Adrenal gland (tissue), 12 donors: ENCODE measurements around the gene USF2. TPM values are rescaled to one million over a fixed set of nuclear protein-coding genes. Genes with fewer than 3 reads are reported as not detected.

Experiments
- DNase-seq, 7 donors: peaks; one replicate each; pipeline ENCODE4 v3.0.0-alpha.2; 2019 to 2020
- H3K27ac ChIP-seq, 5 donors: fragments of 200-600 bp; sonication (generic) in 4 of 5; 1 replicate in 3 of 5; 2 replicates in 2 of 5; pipeline versions ENCODE4 v1.5.1 to v1.8.0; 2016 to 2020; ENCODE audit warnings: mild to moderate bottlenecking in 1 of 5
- H3K27me3 ChIP-seq: fragments of 200-600 bp; 2 replicates; pipeline ENCODE4 v1.8.0; 2021
- H3K36me3 ChIP-seq, 2 donors: fragments of 200-600 bp; replicated peaks in 1 of 2; 1 replicate in 1 of 2; 2 replicates in 1 of 2; pipeline versions ENCODE4 v1.5.1 to v1.8.0; 2018 to 2022
- H3K4me1 ChIP-seq, 2 donors: fragments of 200-600 bp; replicated peaks in 1 of 2; 1 replicate in 1 of 2; 2 replicates in 1 of 2; pipeline versions ENCODE4 v1.5.1 to v1.8.0; 2018 to 2021
- H3K4me3 ChIP-seq, 4 donors: fragments of 200-600 bp; sonication (generic) in 3 of 4; one replicate each; pipeline ENCODE4 v1.5.1; 2016 to 2018
- H3K9me3 ChIP-seq, 3 donors: fragments of 200-600 bp; sonication (generic) in 1 of 3; replicated peaks in 1 of 3; 1 replicate in 2 of 3; 2 replicates in 1 of 3; pipeline versions ENCODE4 v1.5.1 to v1.8.0; 2016 to 2021
- POLR2A ChIP-seq, 2 donors: fragments of 450-650 bp; IDR thresholded peaks; one replicate each; pipeline ENCODE4 v1.6.1; 2017; ENCODE audit warnings: antibody characterized with exemption in 2 of 2, mild to moderate bottlenecking in 2 of 2, moderate library complexity in 1 of 2
- WGBS, 4 donors: extraction: QIAGEN DNeasy Blood & Tissue Kit in 2 of 4; methylation state at CpG; one replicate each; pipeline versions ENCODE4 v1.1.5 to v1.1.7; 2013 to 2017; 5-methylcytosine and 5-hydroxymethylcytosine counted together
- intact Hi-C, 2 donors: fragments of 100-400 bp; cut with DNase I; formaldehyde crosslinking; loops; one replicate each; pipeline versions ENCODE4 v1.14.1 to v1.15.0; 2022 to 2023
- polyA plus RNA-seq, 3 donors: library from polyadenylated mRNA; stranded (reverse); fragments of 200-250 nt in 2 of 3; fragments of 350-450 nt in 1 of 3; fragmentation: Illumina TruSeq in 1 of 3; extraction: RNeasy Lipid Tissue Mini Kit (QIAGEN cat#74804) in 1 of 3; gene quantifications; one replicate each; pipeline ENCODE4 v1.2.3, GENCODE V29; 2013 to 2014
- total RNA-seq, 9 donors: library from RNA; depleted of rRNA in 4 of 9; stranded (reverse); fragments of >200 nt in 4 of 9; fragments of 120-200 nt in 1 of 9; fragmentation: NEBNext Ultra II Directional in 1 of 9; extraction: Animal tissue kit (Norgen Biotek cat#: 25700) in 1 of 9; gene quantifications; one replicate each; pipeline versions ENCODE4 v1.1.0 to v1.2.4, GENCODE V29; 2013 to 2023
- TF ChIP-seq, protein P1 (sequence below), 6 experiments: fragments of 450-650 bp in 4 of 6; fragments of 200-600 bp in 2 of 6; sonication (generic) in 1 of 6; IDR thresholded peaks; 1 replicate in 5 of 6; 2 replicates in 1 of 6; pipeline versions ENCODE4 v1.5.1 to v1.8.0; 2016 to 2021; ENCODE audit warnings: antibody characterized with exemption in 6 of 6, mild to moderate bottlenecking in 2 of 6, moderate library complexity in 1 of 6
- donor health status: healthy with polysubstance abuse.
- donor health status: Bipolar disorder and iron deficiency.
- donor health status: DM: yes; HTN: yes; CAD: no.
- donor health status: DM: no; HTN: no; CAD: no.
- donor health status: DM: no; HTN: no; CAD: no.
- donor health status: DM: yes; HTN: yes; CAD: no.

The USF2 gene
- total and polyA plus RNA-seq, 12 donors: 50.6 to 302 (median 146) TPM

DNA sequence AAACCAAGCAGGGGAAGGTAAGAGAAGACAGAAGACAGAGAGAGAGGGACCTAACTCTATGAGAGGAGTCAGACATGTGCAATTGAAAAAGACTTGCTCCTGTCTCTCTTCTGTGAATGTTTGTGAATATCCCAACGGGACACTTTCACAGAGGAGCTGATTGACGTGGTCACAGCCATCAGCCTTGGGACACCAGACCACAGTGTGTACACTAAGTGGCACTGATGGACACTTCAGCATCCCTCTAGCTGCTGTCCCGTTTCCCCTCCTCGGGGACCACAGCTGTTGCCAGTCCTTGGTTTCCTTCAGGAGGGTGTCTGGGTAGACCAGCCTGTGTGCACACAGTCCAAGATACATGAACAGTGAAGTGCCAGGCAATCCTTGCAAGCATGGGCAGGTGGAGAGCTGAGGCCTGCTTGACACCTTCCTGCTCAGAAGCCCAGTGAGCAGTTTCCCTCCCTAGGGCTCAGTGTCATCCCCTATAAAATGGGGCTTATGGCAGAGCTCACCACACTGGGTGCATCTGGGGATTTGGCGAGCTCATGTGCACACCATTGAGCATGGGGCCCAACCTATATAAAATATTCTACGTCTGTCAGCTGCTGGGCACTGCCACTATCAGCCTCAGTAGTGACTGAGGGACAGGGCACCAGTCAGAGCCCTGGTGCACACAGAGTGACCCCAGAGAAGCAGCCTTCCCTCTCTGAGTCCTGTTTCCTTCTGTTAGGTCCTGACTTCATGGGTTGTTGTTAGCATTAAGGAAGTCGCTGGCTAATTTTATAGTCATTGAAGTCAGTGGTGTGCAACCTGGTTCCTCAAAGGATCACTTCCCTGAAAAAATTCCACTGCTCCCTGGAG lies 4.3 kb upstream of the USF2 start:
- Histone ChIP-seq H3K36me3 (no peaks in the 10 kb centered on the region), H3K4me1 (peaks cover 11 to 29% of the 10 kb centered on the region in 2 donors), H3K9me3 (no peaks in the 10 kb centered on the region), H3K4me3 (no peak overlapping the region), H3K27me3 (no peaks in the 10 kb centered on the region), H3K27ac (peak overlapping the region in 3 of 5 donors; percentile 94 to 99 (median 98))
- WGBS, 4 donors: 64 to 72% (median 69%) methylated on average over 6 to 7 of the region's 7 CpGs
- intact Hi-C loops: loop anchor here in 1 of 2 donors (5.0 kb wide), 1 partner anchor 122 kb away; the partner anchor contains the start of gene FXYD7
- TF ChIP-seq, protein P1, sequence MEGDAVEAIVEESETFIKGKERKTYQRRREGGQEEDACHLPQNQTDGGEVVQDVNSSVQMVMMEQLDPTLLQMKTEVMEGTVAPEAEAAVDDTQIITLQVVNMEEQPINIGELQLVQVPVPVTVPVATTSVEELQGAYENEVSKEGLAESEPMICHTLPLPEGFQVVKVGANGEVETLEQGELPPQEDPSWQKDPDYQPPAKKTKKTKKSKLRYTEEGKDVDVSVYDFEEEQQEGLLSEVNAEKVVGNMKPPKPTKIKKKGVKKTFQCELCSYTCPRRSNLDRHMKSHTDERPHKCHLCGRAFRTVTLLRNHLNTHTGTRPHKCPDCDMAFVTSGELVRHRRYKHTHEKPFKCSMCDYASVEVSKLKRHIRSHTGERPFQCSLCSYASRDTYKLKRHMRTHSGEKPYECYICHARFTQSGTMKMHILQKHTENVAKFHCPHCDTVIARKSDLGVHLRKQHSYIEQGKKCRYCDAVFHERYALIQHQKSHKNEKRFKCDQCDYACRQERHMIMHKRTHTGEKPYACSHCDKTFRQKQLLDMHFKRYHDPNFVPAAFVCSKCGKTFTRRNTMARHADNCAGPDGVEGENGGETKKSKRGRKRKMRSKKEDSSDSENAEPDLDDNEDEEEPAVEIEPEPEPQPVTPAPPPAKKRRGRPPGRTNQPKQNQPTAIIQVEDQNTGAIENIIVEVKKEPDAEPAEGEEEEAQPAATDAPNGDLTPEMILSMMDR (IDR thresholded peaks at IDR 0.05): no peak
- TF ChIP-seq POLR2A (IDR thresholded peaks at IDR 0.05): no peak
- peak in 5 of 7 donors; percentile 4 to 62 (median 41) for DNase-seq

DNA sequence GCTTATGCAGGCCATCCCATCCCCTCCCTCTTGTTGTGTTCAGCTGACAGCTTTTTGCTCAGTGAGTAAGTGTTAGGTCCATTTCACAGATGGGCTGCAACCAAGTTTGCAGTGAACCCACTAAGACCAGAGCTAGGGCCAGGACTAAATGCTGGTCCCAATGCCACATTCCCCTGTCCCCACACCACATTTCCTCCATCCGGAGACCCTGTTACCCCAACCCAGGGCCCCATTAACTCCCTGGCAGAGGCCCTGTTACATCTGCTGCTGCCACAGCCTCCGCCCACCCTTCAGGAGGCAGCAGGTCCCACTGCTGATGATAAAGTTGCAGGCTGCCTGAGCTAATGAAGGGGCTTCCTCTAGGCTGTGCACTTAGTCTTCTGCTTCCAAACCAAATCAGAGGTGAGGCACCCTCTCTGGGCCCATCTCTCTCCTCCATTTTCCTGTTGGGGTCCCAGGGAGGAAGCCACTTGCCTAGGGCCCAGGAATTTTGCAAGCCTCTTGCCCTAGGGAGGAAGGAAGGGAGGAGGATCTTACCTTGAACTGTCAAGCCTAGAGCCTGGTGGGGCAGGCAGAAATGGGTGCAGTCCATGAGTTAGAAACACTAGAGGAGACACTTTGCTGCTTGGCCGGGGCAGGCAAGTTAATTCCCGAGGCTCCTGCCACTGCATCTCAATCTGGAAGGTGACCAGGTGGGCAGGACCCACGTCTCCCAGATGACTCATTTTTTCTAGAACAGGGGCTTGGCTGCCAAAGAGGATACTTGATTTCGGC lies 3.4 kb upstream of the USF2 start:
- 19 to 51% (median 46%) methylated on average over 3 to 6 of the region's 6 CpGs for WGBS, 4 donors
- DNase-seq: peak; percentile 59 to 81 (median 73)
- Histone ChIP-seq H3K4me3 (no peak overlapping the region), H3K9me3 (no peaks in the 10 kb centered on the region), H3K27ac (peak overlapping the region in 3 of 5 donors; percentile 94 to 99 (median 98)), H3K27me3 (no peaks in the 10 kb centered on the region), H3K36me3 (peaks cover 0 to 3% of the 10 kb centered on the region in 2 donors), H3K4me1 (peaks cover 14 to 36% of the 10 kb centered on the region in 2 donors)
- intact Hi-C loops: loop anchor here in 1 of 2 donors (5.0 kb wide), 1 partner anchor 123 kb away; the partner anchor contains the start of gene FXYD7
- no peak for TF ChIP-seq POLR2A (IDR thresholded peaks at IDR 0.05)
- TF ChIP-seq, protein P1 (IDR thresholded peaks at IDR 0.05): no peak

DNA sequence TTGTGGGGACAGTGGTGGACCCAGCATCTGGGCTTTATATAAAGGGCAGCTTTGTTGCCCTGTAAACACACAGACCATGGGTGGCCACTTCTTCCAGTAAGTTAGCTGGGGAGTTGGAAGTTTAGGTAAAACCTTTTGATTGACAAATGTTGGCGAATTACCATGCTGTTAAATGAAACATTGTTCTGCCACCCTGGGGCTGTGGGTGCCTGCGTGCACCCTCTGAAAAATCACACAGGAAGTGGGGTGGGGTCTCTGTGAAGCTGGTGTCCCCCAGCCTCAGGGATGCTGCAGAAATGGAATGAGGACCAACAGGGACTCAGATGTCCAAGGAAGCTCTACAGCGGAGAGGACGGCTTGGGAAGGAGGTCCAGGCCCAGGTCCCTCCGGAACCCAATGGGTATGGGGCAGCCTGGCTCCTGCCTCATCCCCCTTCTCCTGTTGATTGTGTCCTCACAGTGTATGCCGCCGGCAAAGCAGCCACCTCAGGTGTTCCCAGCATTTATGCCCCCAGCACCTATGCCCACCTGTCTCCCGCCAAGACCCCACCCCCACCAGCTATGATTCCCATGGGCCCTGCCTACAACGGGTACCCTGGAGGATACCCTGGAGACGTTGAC lies 2.8 kb upstream of the USF2 start:
- intact Hi-C loops: loop anchor here in 1 of 2 donors (5.0 kb wide), 1 partner anchor 124 kb away; the partner anchor contains the start of gene FXYD7
- 69 to 85% (median 78%) methylated on average over 2 to 10 of the region's 10 CpGs for whole genome bisulfite sequencing, 4 donors

More for the DNA sequence above, 2.8 kb upstream of the USF2 start:
- Histone ChIP-seq H3K4me3 (no peak overlapping the region), H3K9me3 (no peaks in the 10 kb centered on the region), H3K27me3 (no peaks in the 10 kb centered on the region), H3K36me3 (peaks cover 0 to 10% of the 10 kb centered on the region in 2 donors), H3K4me1 (peaks cover 14 to 39% of the 10 kb centered on the region in 2 donors), H3K27ac (peak overlapping the region in 3 of 5 donors; percentile 94 to 99 (median 98))
- DNase-seq: peak; percentile 20 to 64 (median 46)
- TF ChIP-seq, protein P1 (IDR thresholded peaks at IDR 0.05): no peak
- no peak for TF ChIP-seq POLR2A (IDR thresholded peaks at IDR 0.05)
